Spleen (tissue), 11 donors: ENCODE data around the gene SLC9A6. TPM values are rescaled to one million over a fixed set of nuclear protein-coding genes. Genes with fewer than 3 reads are reported as not detected.
"Not testable (repeated sequence)": the region's sequence is repeated elsewhere in the genome, so short reads cannot be mapped to it uniquely, and the experiment has no call there.

Experiments used
- DNase-seq: peaks from one replicate; pipeline ENCODE4 v3.0.0-alpha.2; 2020
- H3K27ac ChIP-seq, 8 donors: fragments of 200-600 bp; sonication (generic) in 7 of 8; 1 replicate in 4 of 8; 2 replicates in 4 of 8; pipeline versions ENCODE4 v1.5.0 to v1.8.0; 2016 to 2021; ENCODE audit warnings: inconsistent platforms in 4 of 8, mild to moderate bottlenecking in 4 of 8, moderate library complexity in 1 of 8
- H3K27me3 ChIP-seq, 7 donors: fragments of 200-600 bp; sonication (generic) in 6 of 7; replicated peaks in 1 of 7; 1 replicate in 4 of 7; 2 replicates in 3 of 7; pipeline versions ENCODE4 v1.5.0 to v1.8.0; 2016 to 2021; ENCODE audit warnings: inconsistent platforms in 3 of 7, mild to moderate bottlenecking in 1 of 7
- H3K36me3 ChIP-seq, 6 donors: fragments of 200-600 bp; sonication (generic) in 5 of 6; 1 replicate in 4 of 6; 2 replicates in 2 of 6; pipeline versions ENCODE4 v1.5.0 to v1.8.0; 2016 to 2021; ENCODE audit warnings: inconsistent platforms in 2 of 6
- H3K4me1 ChIP-seq, 6 donors: fragments of 200-600 bp; sonication (generic) in 5 of 6; 1 replicate in 3 of 6; 2 replicates in 3 of 6; pipeline versions ENCODE4 v1.5.0 to v1.8.0; 2016 to 2021; ENCODE audit warnings: inconsistent platforms in 3 of 6
- H3K4me3 ChIP-seq, 8 donors: fragments of 200-600 bp; sonication (generic) in 7 of 8; 1 replicate in 4 of 8; 2 replicates in 4 of 8; pipeline versions ENCODE4 v1.5.0 to v1.8.0; 2016 to 2021; ENCODE audit warnings: inconsistent platforms in 4 of 8, mild to moderate bottlenecking in 4 of 8, moderate library complexity in 2 of 8
- H3K9me3 ChIP-seq, 8 donors: fragments of 200-600 bp; sonication (generic) in 7 of 8; 1 replicate in 4 of 8; 2 replicates in 4 of 8; pipeline versions ENCODE4 v1.5.0 to v1.8.0; 2016 to 2021; ENCODE audit warnings: inconsistent platforms in 4 of 8
- CTCF ChIP-seq, 11 experiments: fragments of 200-600 bp in 7 of 11; fragments of 450-650 bp in 4 of 11; sonication (generic) in 4 of 11; IDR thresholded peaks in 8 of 11; conservative IDR thresholded peaks in 3 of 11; 1 replicate in 7 of 11; 2 replicates in 4 of 11; pipeline versions ENCODE4 v1.4.0 to v1.8.0; 2016 to 2021; ENCODE audit warnings: antibody characterized with exemption in 11 of 11, inconsistent platforms in 4 of 11, mild to moderate bottlenecking in 1 of 11
- POLR2A ChIP-seq, 3 donors: fragments of 450-650 bp; IDR thresholded peaks; one replicate each; pipeline ENCODE4 v1.5.1; 2017; ENCODE audit warnings: antibody characterized with exemption in 3 of 3, mild to moderate bottlenecking in 1 of 3
- POLR2AphosphoS5 ChIP-seq, 3 donors: sonication (generic); formaldehyde crosslinking; IDR thresholded peaks; one replicate each; pipeline ENCODE4 v1.5.1; 2017; ENCODE audit warnings: antibody characterized with exemption in 3 of 3
- WGBS, 5 donors: extraction: QIAGEN DNeasy Blood & Tissue Kit in 3 of 5; methylation state at CpG; one replicate each; pipeline versions ENCODE4 v1.1.5 to v1.1.7; 2013 to 2018; 5-methylcytosine and 5-hydroxymethylcytosine counted together
- intact Hi-C: fragments of 100-400 bp; cut with DNase I; formaldehyde crosslinking; loops from one replicate; pipeline ENCODE4 v1.15.0; 2023; ENCODE audit warnings: low total_unique reads
- polyA plus RNA-seq, 3 donors: library from polyadenylated mRNA; stranded (reverse); fragments of 200-250 nt; gene quantifications; one replicate each; pipeline ENCODE4 v1.2.1, GENCODE V29; 2013
- total RNA-seq, 7 donors: library from RNA; depleted of rRNA in 3 of 7; stranded (reverse); fragments of >200 nt in 3 of 7; fragmentation: NEBNext Ultra II Directional in 4 of 7; extraction: Animal tissue kit (Norgen Biotek cat#: 25700) in 4 of 7; gene quantifications; one replicate each; pipeline versions ENCODE4 v1.1.0 to v1.2.1, GENCODE V29; 2016 to 2021
- donor health status: healthy with polysubstance abuse.
- donor health status: DM: no; HTN: no; CAD: no; lungs with moderate emphysema.
- donor health status: DM: no; HTN: no; CAD: no.
- donor health status: Bipolar disorder and iron deficiency.
- donor health status: healthy.
- donor health status: DM: no; HTN: no; CAD: no.
- donor health status: DM: yes; HTN: yes; CAD: no.

SLC9A6 gene
- total and polyA plus RNA-seq, 10 donors = 6.2 to 19.9 (median 13.3) TPM

DNA sequence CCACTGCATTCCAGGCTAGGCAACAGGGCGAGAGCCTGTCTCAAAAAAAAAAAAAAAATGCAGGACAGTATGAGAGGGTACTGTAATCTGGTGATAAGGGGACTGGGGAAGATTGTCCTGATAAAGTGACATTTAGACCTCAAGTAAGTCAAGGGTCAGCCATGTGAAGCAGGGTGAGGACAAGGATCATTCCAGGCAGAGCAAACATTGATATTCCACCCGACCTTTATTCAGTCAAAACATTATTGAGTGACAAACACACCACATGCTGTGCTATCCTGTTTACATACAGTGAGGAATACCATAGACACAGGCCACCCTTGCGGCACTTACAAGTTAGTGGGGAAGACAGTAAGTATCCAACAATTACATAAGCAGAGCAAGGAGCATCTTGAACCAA lies 64.4 kb downstream of the SLC9A6 start:
- Histone ChIP-seq H3K9me3 (no peaks in the 10 kb centered on the region), H3K27ac (no peak overlapping the region), H3K4me3 (no peak overlapping the region), H3K36me3 (peaks cover 0 to 13% (median 0%) of the 10 kb centered on the region in 6 donors), H3K27me3 (no peaks in the 10 kb centered on the region), H3K4me1 (no peaks in the 10 kb centered on the region)
- 65 to 85% (median 76%) methylated on average over 3 of the region's 3 CpGs for WGBS, 5 donors
- DNase-seq = no peak
- TF ChIP-seq POLR2A (IDR thresholded peaks at IDR 0.05) (no peak), CTCF (IDR thresholded peaks at IDR 0.05 in 8 of 11, conservative IDR thresholded peaks at IDR 0.05 in 3 of 11) (no peak), POLR2AphosphoS5 (IDR thresholded peaks at IDR 0.05) (no peak)
- intact Hi-C loops = no loop called here

DNA sequence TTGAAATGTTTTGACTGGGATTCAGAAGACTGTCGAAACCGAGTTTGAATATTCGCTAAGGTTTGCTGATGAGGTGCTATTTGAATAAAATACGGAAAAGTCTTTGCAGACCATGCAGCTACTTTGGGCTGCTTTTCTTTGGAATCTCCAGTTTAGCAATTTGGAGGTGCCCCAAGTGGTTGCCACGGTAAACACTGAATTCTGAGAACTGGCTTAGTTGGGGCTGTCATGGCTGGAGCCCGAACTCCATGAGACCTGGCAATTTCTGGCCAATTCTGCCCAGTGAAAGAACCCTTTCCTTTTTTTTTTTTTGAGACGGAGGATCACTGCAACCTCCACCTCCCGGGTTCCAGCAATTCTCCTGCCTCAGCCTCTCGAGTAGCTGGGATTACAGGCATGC lies 65.6 kb downstream of the SLC9A6 start:
- H3K27ac ChIP-seq, H3K36me3 ChIP-seq, DNase-seq, H3K4me1 ChIP-seq, H3K4me3 ChIP-seq, H3K27me3 ChIP-seq, intact Hi-C loops, H3K9me3 ChIP-seq: not testable (repeated sequence)
- WGBS, 5 donors = 72 to 98% (median 87%) methylated on average over 6 to 9 of the region's 9 CpGs

- intact Hi-C loops = no loop called here
- DNase-seq = no peak
- 60 to 97% (median 84%) methylated on average over 3 of the region's 3 CpGs for WGBS, 5 donors
- Histone ChIP-seq H3K27ac (no peak overlapping the region), H3K36me3 (no peaks in the 10 kb centered on the region), H3K27me3 (no peaks in the 10 kb centered on the region), H3K4me3 (no peak overlapping the region), H3K4me1 (no peaks in the 10 kb centered on the region), H3K9me3 (no peaks in the 10 kb centered on the region)
- TF ChIP-seq POLR2A (IDR thresholded peaks at IDR 0.05) (no peak), POLR2AphosphoS5 (IDR thresholded peaks at IDR 0.05) (no peak), CTCF (IDR thresholded peaks at IDR 0.05 in 8 of 11, conservative IDR thresholded peaks at IDR 0.05 in 3 of 11) (no peak)
These were observed 66.4 kb downstream of the SLC9A6 start for GRCh38 chrX:136051611-136052010.

GRCh38 chrX:136055651-136056221 lies 70.5 kb downstream of the SLC9A6 start:
- Histone ChIP-seq H3K36me3 (no peaks in the 10 kb centered on the region), H3K27me3 (no peaks in the 10 kb centered on the region), H3K27ac (no peak overlapping the region), H3K4me3 (no peak overlapping the region), H3K4me1 (no peaks in the 10 kb centered on the region), H3K9me3 (no peaks in the 10 kb centered on the region)
- 53 to 68% (median 64%) methylated on average over 4 to 5 of the region's 5 CpGs for WGBS, 5 donors
- no peak for DNase-seq
- TF ChIP-seq CTCF (IDR thresholded peaks at IDR 0.05 in 8 of 11, conservative IDR thresholded peaks at IDR 0.05 in 3 of 11) (no peak), POLR2AphosphoS5 (IDR thresholded peaks at IDR 0.05) (no peak), POLR2A (IDR thresholded peaks at IDR 0.05) (no peak)
- intact Hi-C loops = no loop called here

- no peak for DNase-seq
- H3K4me1 ChIP-seq = no peaks in the 10 kb centered on the region
- no peaks in the 10 kb centered on the region for H3K36me3 ChIP-seq
- no peak overlapping the region for H3K27ac ChIP-seq
- WGBS, 5 donors = 76 to 94% (median 90%) methylated on average over 4 of the region's 4 CpGs
- intact Hi-C loops = no loop called here
- TF ChIP-seq POLR2AphosphoS5 (IDR thresholded peaks at IDR 0.05) = no peak
- no peak for TF ChIP-seq CTCF (IDR thresholded peaks at IDR 0.05 in 8 of 11, conservative IDR thresholded peaks at IDR 0.05 in 3 of 11)
- TF ChIP-seq POLR2A (IDR thresholded peaks at IDR 0.05) = no peak
- no peak overlapping the region for H3K4me3 ChIP-seq
- no peaks in the 10 kb centered on the region for H3K27me3 ChIP-seq
- H3K9me3 ChIP-seq = no peaks in the 10 kb centered on the region
These were observed 72.3 kb downstream of the SLC9A6 start for GRCh38 chrX:136057567-136057966.
